Upper lobe of left lung (tissue), 6 donors: ENCODE data around the gene RHBDD2. TPM values are rescaled to one million over a fixed set of nuclear protein-coding genes. Genes with fewer than 3 reads are reported as not detected.

Experiments
- ATAC-seq, 2 donors: fragments of 200-7000 bp; cut with Tn5 transposase; one replicate each; pipeline ENCODE4 v1.9.1; 2022; ENCODE audit warnings: mild to moderate bottlenecking in 2 of 2, moderate library complexity in 2 of 2; ENCODE audit not compliant: low FRiP score in 2 of 2
- DNase-seq, 2 donors: peaks; one replicate each; pipeline ENCODE4 v3.0.0-alpha.2; 2019 to 2020
- H3K27ac ChIP-seq, 4 donors: fragments of 200-600 bp; sonication (generic); one replicate each; pipeline ENCODE4 v1.5.1; 2016 to 2019
- H3K27me3 ChIP-seq, 4 donors: fragments of 200-600 bp; sonication (generic); one replicate each; pipeline ENCODE4 v1.5.1; 2017 to 2019
- H3K36me3 ChIP-seq, 4 donors: fragments of 200-600 bp; sonication (generic); one replicate each; pipeline ENCODE4 v1.5.1; 2016 to 2019
- H3K4me1 ChIP-seq, 4 donors: fragments of 200-600 bp; sonication (generic); one replicate each; pipeline ENCODE4 v1.5.1; 2018 to 2019
- H3K4me3 ChIP-seq, 4 donors: fragments of 200-600 bp; sonication (generic); one replicate each; pipeline ENCODE4 v1.5.1; 2017 to 2019; ENCODE audit warnings: mild to moderate bottlenecking in 2 of 4, moderate library complexity in 1 of 4
- H3K9me3 ChIP-seq, 4 donors: fragments of 200-600 bp; sonication (generic); one replicate each; pipeline ENCODE4 v1.5.1; 2018 to 2019
- CTCF ChIP-seq, 6 experiments: fragments of 450-650 bp in 4 of 6; fragments of 200-600 bp in 2 of 6; sonication (generic) in 2 of 6; IDR thresholded peaks; one replicate each; pipeline ENCODE4 v1.5.1; 2016 to 2019; ENCODE audit warnings: antibody characterized with exemption in 6 of 6
- EP300 ChIP-seq, 4 donors: sonication (generic); formaldehyde crosslinking; IDR thresholded peaks; one replicate each; pipeline ENCODE4 v1.5.1; 2017; ENCODE audit warnings: antibody characterized with exemption in 4 of 4, control low read depth in 2 of 4
- POLR2A ChIP-seq, 4 donors: fragments of 450-650 bp; IDR thresholded peaks; one replicate each; pipeline ENCODE4 v1.5.1; 2016 to 2017; ENCODE audit warnings: antibody characterized with exemption in 4 of 4, mild to moderate bottlenecking in 2 of 4
- POLR2AphosphoS5 ChIP-seq, 2 donors: sonication (generic); formaldehyde crosslinking; IDR thresholded peaks; one replicate each; pipeline ENCODE4 v1.5.1; 2017; ENCODE audit warnings: antibody characterized with exemption in 2 of 2
- WGBS, 2 donors: methylation state at CpG; one replicate each; pipeline ENCODE4 v1.1.5; 2017 to 2018; 5-methylcytosine and 5-hydroxymethylcytosine counted together
- total RNA-seq, 6 donors: library from RNA; depleted of rRNA in 4 of 6; stranded (reverse); fragments of >200 nt in 4 of 6; gene quantifications; one replicate each; pipeline versions ENCODE4 v1.1.0 to v1.2.1, GENCODE V29; 2016 to 2021
- donor health status: DM: no; HTN: no; CAD: no; lungs with moderate emphysema.
- donor health status: DM: no; HTN: yes; CAD: no; lungs with severe emphysema.

The RHBDD2 gene
- total RNA-seq, 6 donors from 2014 or later: 35.6 to 132 (median 82.5) TPM

DNA sequence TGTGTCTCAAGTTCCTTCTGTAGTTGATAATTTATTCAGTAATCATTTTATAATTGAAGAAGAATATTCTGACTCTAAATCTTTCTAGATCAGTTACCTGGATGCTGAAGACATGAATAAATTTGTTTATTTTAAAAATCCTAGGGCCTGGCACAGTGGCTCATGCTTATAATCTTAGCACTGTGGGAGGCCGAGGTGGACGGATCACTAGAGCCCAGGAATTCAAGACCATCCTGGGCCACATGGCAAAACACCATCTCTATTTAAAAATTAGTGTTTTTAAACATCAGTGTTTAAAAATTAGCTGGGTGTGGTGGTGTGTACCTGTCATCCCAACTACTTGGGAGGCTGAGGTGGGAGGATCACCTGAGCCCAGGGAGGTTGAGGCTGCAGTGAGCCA lies 45.4 kb downstream of the RHBDD2 start:
- WGBS, 2 donors: 89 to 95% methylated on average over 2 of the region's 2 CpGs
- Histone ChIP-seq H3K27me3 (no peaks in the 10 kb centered on the region), H3K36me3 (peaks cover 0 to 7% (median 0%) of the 10 kb centered on the region in 4 donors), H3K9me3 (no peaks in the 10 kb centered on the region), H3K27ac (no peak overlapping the region), H3K4me1 (peaks cover 0 to 36% (median 14%) of the 10 kb centered on the region in 4 donors), H3K4me3 (no peak overlapping the region)
- DNase-seq (no peak), ATAC-seq (no peak)
- no peak for TF ChIP-seq EP300 (IDR thresholded peaks at IDR 0.05)
- TF ChIP-seq CTCF (IDR thresholded peaks at IDR 0.05): no peak
- TF ChIP-seq POLR2AphosphoS5 (IDR thresholded peaks at IDR 0.05): no peak
- TF ChIP-seq POLR2A (IDR thresholded peaks at IDR 0.05): no peak

GRCh38 chr7:75924889-75925288 lies 46.1 kb downstream of the RHBDD2 start:
- no peak for DNase-seq
- H3K27ac ChIP-seq: peak overlapping the region in 1 of 4 donors; percentile 24
- peaks cover 0 to 30% (median 14%) of the 10 kb centered on the region in 4 donors for H3K4me1 ChIP-seq
- ATAC-seq: peak in 1 of 2 donors; percentile 61
- no peaks in the 10 kb centered on the region for H3K27me3 ChIP-seq
- no peak for TF ChIP-seq CTCF (IDR thresholded peaks at IDR 0.05)
- no peak for TF ChIP-seq POLR2A (IDR thresholded peaks at IDR 0.05)
- 74 to 100% methylated on average over 2 of the region's 2 CpGs for WGBS, 2 donors
- H3K36me3 ChIP-seq: peaks cover 0 to 7% (median 0%) of the 10 kb centered on the region in 4 donors
- H3K4me3 ChIP-seq: no peak overlapping the region
- H3K9me3 ChIP-seq: no peaks in the 10 kb centered on the region

DNA sequence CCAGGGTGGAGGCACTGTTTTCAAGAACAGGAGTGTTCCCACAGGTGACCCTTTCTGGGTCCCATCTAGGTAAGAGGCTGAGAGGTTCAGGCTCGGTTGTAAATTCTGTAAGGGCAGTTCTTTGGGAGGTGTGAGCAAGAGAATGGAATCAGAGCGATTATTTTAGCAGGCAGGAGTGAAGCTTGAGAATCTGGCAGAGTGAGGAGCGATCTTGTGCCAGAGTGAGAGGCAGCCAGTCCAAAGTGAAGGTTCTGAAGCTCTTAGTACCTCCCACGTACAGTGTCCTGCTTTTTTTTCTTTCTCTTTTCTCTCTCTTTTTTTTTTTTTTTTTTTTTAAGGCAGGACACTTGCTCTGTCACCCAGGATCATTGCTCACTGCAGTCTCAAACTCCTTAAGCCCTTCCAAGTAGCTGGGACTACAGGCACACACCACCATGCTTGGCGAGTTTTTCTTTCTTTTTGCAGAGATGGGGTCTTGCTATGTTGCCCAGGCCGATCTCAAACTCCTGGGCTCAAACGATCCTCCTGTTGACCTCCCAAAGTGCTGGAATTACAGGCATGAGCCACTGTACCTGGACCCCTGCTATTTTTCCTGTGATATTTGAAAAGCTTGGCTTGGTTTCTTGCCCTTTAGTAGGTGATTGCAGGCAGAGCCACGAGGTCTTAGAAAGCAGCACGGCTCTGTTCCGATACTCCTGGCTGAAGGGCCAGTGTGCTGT lies 47.0 kb downstream of the RHBDD2 start:
- H3K27ac ChIP-seq: no peak overlapping the region

GRCh38 chr7:75928568-75928914 lies 49.7 kb downstream of the RHBDD2 start:
- H3K27ac ChIP-seq: no peak overlapping the region
- H3K27me3 ChIP-seq: no peaks in the 10 kb centered on the region
- H3K4me1 ChIP-seq: peaks cover 0 to 13% (median 6%) of the 10 kb centered on the region in 4 donors
- TF ChIP-seq EP300 (IDR thresholded peaks at IDR 0.05) (no peak), POLR2AphosphoS5 (IDR thresholded peaks at IDR 0.05) (no peak)
- H3K9me3 ChIP-seq: no peaks in the 10 kb centered on the region
- 88% methylated on average over 4 of the region's 4 CpGs; no CpG with 5 or more reads in 1 of the 2 donors for WGBS, 2 donors
- no peak for DNase-seq
- H3K4me3 ChIP-seq: no peak overlapping the region
- peaks cover 0 to 10% (median 0%) of the 10 kb centered on the region in 4 donors for H3K36me3 ChIP-seq
- no peak for ATAC-seq

More for the DNA sequence above, 47.0 kb downstream of the RHBDD2 start:
- DNase-seq: no peak
- Histone ChIP-seq H3K9me3 (no peaks in the 10 kb centered on the region), H3K27me3 (no peaks in the 10 kb centered on the region), H3K36me3 (peaks cover 0 to 7% (median 0%) of the 10 kb centered on the region in 4 donors), H3K4me1 (peaks cover 0 to 30% (median 11%) of the 10 kb centered on the region in 4 donors), H3K4me3 (no peak overlapping the region)
- no peak for TF ChIP-seq CTCF (IDR thresholded peaks at IDR 0.05)
- no peak for TF ChIP-seq POLR2A (IDR thresholded peaks at IDR 0.05)
- TF ChIP-seq POLR2AphosphoS5 (IDR thresholded peaks at IDR 0.05): no peak
- TF ChIP-seq EP300 (IDR thresholded peaks at IDR 0.05): no peak
- ATAC-seq: no peak
- WGBS, 2 donors: 87 to 88% methylated on average over 10 of the region's 10 CpGs

DNA sequence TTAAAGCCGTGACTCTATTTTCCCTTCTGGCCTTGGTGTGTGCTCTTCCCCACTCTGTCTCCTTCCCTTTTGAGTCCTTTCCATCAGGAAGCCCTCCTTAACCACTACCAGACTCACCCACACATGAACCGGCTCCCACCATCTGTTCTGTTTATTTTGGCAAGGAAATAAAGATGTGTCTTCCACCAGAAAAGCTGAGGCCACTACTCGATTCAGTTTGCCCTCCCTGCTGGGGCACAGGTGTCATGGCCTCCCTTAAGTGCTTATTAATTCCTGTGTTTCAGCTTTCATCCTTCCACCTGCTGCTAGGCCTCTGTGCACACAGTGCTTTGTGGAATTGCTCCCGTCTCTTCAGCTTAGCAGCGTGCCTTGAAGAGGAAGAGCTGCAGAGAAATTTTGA lies 52.8 kb downstream of the RHBDD2 start:
- ATAC-seq (no peak), DNase-seq (no peak)
- Histone ChIP-seq H3K4me1 (peaks cover 0 to 14% (median 11%) of the 10 kb centered on the region in 4 donors), H3K27ac (no peak overlapping the region), H3K27me3 (no peaks in the 10 kb centered on the region), H3K9me3 (no peaks in the 10 kb centered on the region), H3K36me3 (peaks cover 0 to 10% (median 0%) of the 10 kb centered on the region in 4 donors), H3K4me3 (no peak overlapping the region)
- 65 to 74% methylated on average over 5 of the region's 5 CpGs for WGBS, 2 donors
- TF ChIP-seq EP300 (IDR thresholded peaks at IDR 0.05) (no peak), CTCF (IDR thresholded peaks at IDR 0.05) (no peak), POLR2A (IDR thresholded peaks at IDR 0.05) (no peak), POLR2AphosphoS5 (IDR thresholded peaks at IDR 0.05) (no peak)
